ENCODE measurements around the gene FAM227B.

Gene FAM227B

GRCh38 chr15:49436751-49437150, 183.9 kb downstream of the FAM227B start:
- Histone ChIP-seq H3K9ac (ENCODE audit: low read depth, low read length) (no peak overlapping the region), H3K9me3 (ENCODE audit: insufficient read depth, low read depth, low read length) (no peaks in the 10 kb centered on the region), H3K4me3 (ENCODE audit: low read length) (no peak overlapping the region), H3K27ac (ENCODE audit: low read depth, low read length) (no peak overlapping the region), H3K36me3 (ENCODE audit: insufficient read depth, low read length) (no peaks in the 10 kb centered on the region), H3K27me3 (ENCODE audit: insufficient read depth, low read length) (no peaks in the 10 kb centered on the region), H3K4me1 (ENCODE audit: insufficient read depth, low read length) (peaks cover 3% of the 10 kb centered on the region; the same call in 1 of the 2 replicates)
- 85% methylated on average over 1 of the region's 2 CpGs for whole genome bisulfite sequencing

- no peak overlapping the region for H3K4me3 ChIP-seq (ENCODE audit: low read length)
- no peak overlapping the region for H3K27ac ChIP-seq (ENCODE audit: low read depth, low read length)
- peaks cover 3% of the 10 kb centered on the region; the same call in 1 of the 2 replicates for H3K4me1 ChIP-seq (ENCODE audit: insufficient read depth, low read length)
- H3K27me3 ChIP-seq (ENCODE audit: insufficient read depth, low read length), result no peaks in the 10 kb centered on the region
- no CpG with 5 or more reads among the region's 1 CpG for WGBS
- H3K9me3 ChIP-seq (ENCODE audit: insufficient read depth, low read depth, low read length), result no peaks in the 10 kb centered on the region
- no peak overlapping the region for H3K9ac ChIP-seq (ENCODE audit: low read depth, low read length)
- no peaks in the 10 kb centered on the region for H3K36me3 ChIP-seq (ENCODE audit: insufficient read depth, low read length)
Observed at GRCh38 chr15:49435174-49435573, 185.4 kb downstream of the FAM227B start.

- H3K4me1 ChIP-seq (ENCODE audit: insufficient read depth, low read length), result peaks cover 3% of the 10 kb centered on the region; the same call in 1 of the 2 replicates
- no peak overlapping the region for H3K9ac ChIP-seq (ENCODE audit: low read depth, low read length)
- no peak overlapping the region for H3K4me3 ChIP-seq (ENCODE audit: low read length)
- no peaks in the 10 kb centered on the region for H3K36me3 ChIP-seq (ENCODE audit: insufficient read depth, low read length)
- 83% methylated on average over 1 of the region's 1 CpG for WGBS
- H3K27ac ChIP-seq (ENCODE audit: low read depth, low read length), result no peak overlapping the region
- H3K9me3 ChIP-seq (ENCODE audit: insufficient read depth, low read depth, low read length), result no peaks in the 10 kb centered on the region
- no peaks in the 10 kb centered on the region for H3K27me3 ChIP-seq (ENCODE audit: insufficient read depth, low read length)
Observed at GRCh38 chr15:49430046-49430445, 190.6 kb downstream of the FAM227B start.

- Histone ChIP-seq H3K27ac (ENCODE audit: low read depth, low read length) (no peak overlapping the region), H3K27me3 (ENCODE audit: insufficient read depth, low read length) (no peaks in the 10 kb centered on the region), H3K9ac (ENCODE audit: low read depth, low read length) (no peak overlapping the region), H3K36me3 (ENCODE audit: insufficient read depth, low read length) (no peaks in the 10 kb centered on the region), H3K4me3 (ENCODE audit: low read length) (no peak overlapping the region), H3K9me3 (ENCODE audit: insufficient read depth, low read depth, low read length) (no peaks in the 10 kb centered on the region), H3K4me1 (ENCODE audit: insufficient read depth, low read length) (peaks cover 3% of the 10 kb centered on the region; the same call in 1 of the 2 replicates)
- WGBS, result 87% methylated on average over 5 of the region's 5 CpGs
Observed at GRCh38 chr15:49428409-49429095, 192.1 kb downstream of the FAM227B start.

GRCh38 chr15:49427372-49427771, 193.2 kb downstream of the FAM227B start:
- Histone ChIP-seq H3K9me3 (ENCODE audit: insufficient read depth, low read depth, low read length) (no peaks in the 10 kb centered on the region), H3K4me1 (ENCODE audit: insufficient read depth, low read length) (peaks cover 12% of the 10 kb centered on the region), H3K27ac (ENCODE audit: low read depth, low read length) (no peak overlapping the region), H3K36me3 (ENCODE audit: insufficient read depth, low read length) (no peaks in the 10 kb centered on the region), H3K4me3 (ENCODE audit: low read length) (no peak overlapping the region), H3K27me3 (ENCODE audit: insufficient read depth, low read length) (no peaks in the 10 kb centered on the region), H3K9ac (ENCODE audit: low read depth, low read length) (no peak overlapping the region)

GRCh38 chr15:49424954-49425353, 195.7 kb downstream of the FAM227B start:
- H3K36me3 ChIP-seq (ENCODE audit: insufficient read depth, low read length), result no peaks in the 10 kb centered on the region
- H3K9me3 ChIP-seq (ENCODE audit: insufficient read depth, low read depth, low read length), result no peaks in the 10 kb centered on the region
- WGBS, result no CpG with 5 or more reads among the region's 1 CpG
- no peaks in the 10 kb centered on the region for H3K27me3 ChIP-seq (ENCODE audit: insufficient read depth, low read length)
- no peak overlapping the region for H3K9ac ChIP-seq (ENCODE audit: low read depth, low read length)
- no peak overlapping the region for H3K4me3 ChIP-seq (ENCODE audit: low read length)
- no peak overlapping the region for H3K27ac ChIP-seq (ENCODE audit: low read depth, low read length)
- peaks cover 19% of the 10 kb centered on the region for H3K4me1 ChIP-seq (ENCODE audit: insufficient read depth, low read length)

- H3K36me3 ChIP-seq (ENCODE audit: insufficient read depth, low read length), result no peaks in the 10 kb centered on the region
- 93% methylated on average over 6 of the region's 6 CpGs for WGBS
- H3K9ac ChIP-seq (ENCODE audit: low read depth, low read length), result no peak overlapping the region
- H3K4me1 ChIP-seq (ENCODE audit: insufficient read depth, low read length), result peaks cover 19% of the 10 kb centered on the region
- no peak overlapping the region for H3K27ac ChIP-seq (ENCODE audit: low read depth, low read length)
- H3K4me3 ChIP-seq (ENCODE audit: low read length), result no peak overlapping the region
- H3K9me3 ChIP-seq (ENCODE audit: insufficient read depth, low read depth, low read length), result no peaks in the 10 kb centered on the region
- no peaks in the 10 kb centered on the region for H3K27me3 ChIP-seq (ENCODE audit: insufficient read depth, low read length)
Observed at GRCh38 chr15:49423901-49424550, 196.6 kb downstream of the FAM227B start.

- Histone ChIP-seq H3K9ac (ENCODE audit: low read depth, low read length) (no peak within 1 kb of the TSS), H3K4me1 (ENCODE audit: insufficient read depth, low read length) (peaks cover 19% of the 10 kb centered on the region), H3K27me3 (ENCODE audit: insufficient read depth, low read length) (no peaks in the 10 kb centered on the region), H3K9me3 (ENCODE audit: insufficient read depth, low read depth, low read length) (no peaks in the 10 kb centered on the region), H3K27ac (ENCODE audit: low read depth, low read length) (no peak within 1 kb of the TSS), H3K4me3 (ENCODE audit: low read length) (no peak within 1 kb of the TSS), H3K36me3 (ENCODE audit: insufficient read depth, low read length) (no peaks in the 10 kb centered on the region)
- 79% methylated on average over 4 of the region's 4 CpGs for WGBS
Observed at GRCh38 chr15:49423021-49423420, 197.6 kb downstream of the FAM227B start, which contains the start of gene FGF7. Gene FGF7, plus strand, starts transcription at chr15:49423242. Its CDS starts 1,056 bp downstream, at chr15:49424298.

GRCh38 chr15:49421991-49422390, 198.6 kb downstream of the FAM227B start:
- Histone ChIP-seq H3K27ac (ENCODE audit: low read depth, low read length) (no peak overlapping the region), H3K4me1 (ENCODE audit: insufficient read depth, low read length) (peaks cover 19% of the 10 kb centered on the region), H3K4me3 (ENCODE audit: low read length) (no peak overlapping the region), H3K9me3 (ENCODE audit: insufficient read depth, low read depth, low read length) (no peaks in the 10 kb centered on the region), H3K27me3 (ENCODE audit: insufficient read depth, low read length) (no peaks in the 10 kb centered on the region), H3K36me3 (ENCODE audit: insufficient read depth, low read length) (no peaks in the 10 kb centered on the region), H3K9ac (ENCODE audit: low read depth, low read length) (no peak overlapping the region)
- no CpG with 5 or more reads among the region's 9 CpGs for WGBS

GRCh38 chr15:49418811-49419210, 201.8 kb downstream of the FAM227B start:
- Histone ChIP-seq H3K36me3 (ENCODE audit: insufficient read depth, low read length) (no peaks in the 10 kb centered on the region), H3K27me3 (ENCODE audit: insufficient read depth, low read length) (no peaks in the 10 kb centered on the region), H3K4me1 (ENCODE audit: insufficient read depth, low read length) (peaks cover 16% of the 10 kb centered on the region), H3K4me3 (ENCODE audit: low read length) (no peak overlapping the region), H3K9me3 (ENCODE audit: insufficient read depth, low read depth, low read length) (no peaks in the 10 kb centered on the region), H3K9ac (ENCODE audit: low read depth, low read length) (no peak overlapping the region), H3K27ac (ENCODE audit: low read depth, low read length) (no peak overlapping the region)
- 83% methylated on average over 1 of the region's 1 CpG for WGBS

GRCh38 chr15:49415638-49416037, 205.0 kb downstream of the FAM227B start:
- WGBS, result 96% methylated on average over 1 of the region's 1 CpG
- no peaks in the 10 kb centered on the region for H3K36me3 ChIP-seq (ENCODE audit: insufficient read depth, low read length)
- no peaks in the 10 kb centered on the region for H3K9me3 ChIP-seq (ENCODE audit: insufficient read depth, low read depth, low read length)
- H3K27me3 ChIP-seq (ENCODE audit: insufficient read depth, low read length), result no peaks in the 10 kb centered on the region
- no peak overlapping the region for H3K9ac ChIP-seq (ENCODE audit: low read depth, low read length)
- no peaks in the 10 kb centered on the region for H3K4me1 ChIP-seq (ENCODE audit: insufficient read depth, low read length)
- no peak overlapping the region for H3K4me3 ChIP-seq (ENCODE audit: low read length)
- H3K27ac ChIP-seq (ENCODE audit: low read depth, low read length), result no peak overlapping the region

All from HUES64 (cell line).